ENCODE results near the gene GABRE.

The GABRE gene

DNA sequence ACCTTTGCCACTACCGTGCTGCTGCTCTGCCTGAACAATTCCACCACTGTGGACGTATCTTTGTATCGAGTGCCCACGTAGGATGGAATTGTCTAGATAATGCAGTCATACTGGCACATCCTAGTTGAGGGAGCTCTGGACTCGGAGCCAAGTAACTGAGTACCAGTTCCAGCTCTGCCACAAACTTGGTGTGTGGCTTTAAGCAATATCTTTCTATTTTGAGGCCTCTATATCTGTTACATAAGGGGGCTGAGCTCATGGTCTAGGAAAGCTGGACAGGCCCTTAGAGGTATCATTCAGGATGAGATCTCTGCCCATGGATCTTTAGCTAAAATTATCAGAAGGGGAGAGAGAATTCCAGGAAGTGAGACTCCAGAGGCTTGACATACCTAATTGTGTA, 12.4 kb downstream of the GABRE start:
- no peaks in the 10 kb centered on the region for H3K79me2 ChIP-seq (ENCODE audit: low read length)
- no peaks in the 10 kb centered on the region for H3K36me3 ChIP-seq (replicated peaks; ENCODE audit: low read depth, low read length)
- no peak overlapping the region for H2AFZ ChIP-seq (ENCODE audit: low read depth, low read length)
- no peaks in the 10 kb centered on the region for H4K20me1 ChIP-seq (ENCODE audit: insufficient read depth, low read length)
- H3K27me3 ChIP-seq (ENCODE audit: low read depth, low read length) = no peaks in the 10 kb centered on the region
- no peaks in the 10 kb centered on the region for H3K9me3 ChIP-seq (ENCODE audit: insufficient read depth, low read length)
- no peak for TF ChIP-seq CTCF (IDR thresholded peaks at IDR 0.05; ENCODE audit: low read depth, low read length)
- TF ChIP-seq EZH2phosphoT487 (IDR thresholded peaks at IDR 0.05; ENCODE audit: low read depth) = no peak
- no peak overlapping the region for H3K9ac ChIP-seq (ENCODE audit: low read length)
- no peak overlapping the region for H3K27ac ChIP-seq (ENCODE audit: low read length)
- no peaks in the 10 kb centered on the region for H3K4me1 ChIP-seq (ENCODE audit: low read length)
- H3K4me3 ChIP-seq (ENCODE audit: low read length) = no peak overlapping the region
- no peak overlapping the region for H3K4me2 ChIP-seq (ENCODE audit: low read length)

GRCh38 chrX:151958101-151958500, 16.4 kb downstream of the GABRE start:
- H3K27ac ChIP-seq (ENCODE audit: low read length) = no peak overlapping the region
- no peaks in the 10 kb centered on the region for H3K4me1 ChIP-seq (ENCODE audit: low read length)
- H3K27me3 ChIP-seq (ENCODE audit: low read depth, low read length) = no peaks in the 10 kb centered on the region
- H3K4me3 ChIP-seq (ENCODE audit: low read length) = no peak overlapping the region
- H4K20me1 ChIP-seq (ENCODE audit: insufficient read depth, low read length) = no peaks in the 10 kb centered on the region
- TF ChIP-seq EZH2phosphoT487 (IDR thresholded peaks at IDR 0.05; ENCODE audit: low read depth) = no peak
- no peak for TF ChIP-seq CTCF (IDR thresholded peaks at IDR 0.05; ENCODE audit: low read depth, low read length)
- no peaks in the 10 kb centered on the region for H3K9me3 ChIP-seq (ENCODE audit: insufficient read depth, low read length)
- no peaks in the 10 kb centered on the region for H3K36me3 ChIP-seq (replicated peaks; ENCODE audit: low read depth, low read length)
- H2AFZ ChIP-seq (ENCODE audit: low read depth, low read length) = no peak overlapping the region
- no peak overlapping the region for H3K4me2 ChIP-seq (ENCODE audit: low read length)
- H3K79me2 ChIP-seq (ENCODE audit: low read length) = no peaks in the 10 kb centered on the region
- no peak overlapping the region for H3K9ac ChIP-seq (ENCODE audit: low read length)

- no peaks in the 10 kb centered on the region for H3K79me2 ChIP-seq (ENCODE audit: low read length)
- no peaks in the 10 kb centered on the region for H3K4me1 ChIP-seq (ENCODE audit: low read length)
- no peaks in the 10 kb centered on the region for H4K20me1 ChIP-seq (ENCODE audit: insufficient read depth, low read length)
- no peak overlapping the region for H3K9ac ChIP-seq (ENCODE audit: low read length)
- no peak overlapping the region for H2AFZ ChIP-seq (ENCODE audit: low read depth, low read length)
- H3K27me3 ChIP-seq (ENCODE audit: low read depth, low read length) = no peaks in the 10 kb centered on the region
- TF ChIP-seq EZH2phosphoT487 (IDR thresholded peaks at IDR 0.05; ENCODE audit: low read depth) (no peak), CTCF (IDR thresholded peaks at IDR 0.05; ENCODE audit: low read depth, low read length) (no peak)
- H3K4me2 ChIP-seq (ENCODE audit: low read length) = no peak overlapping the region
- H3K27ac ChIP-seq (ENCODE audit: low read length) = no peak overlapping the region
- H3K9me3 ChIP-seq (ENCODE audit: insufficient read depth, low read length) = no peaks in the 10 kb centered on the region
- no peaks in the 10 kb centered on the region for H3K36me3 ChIP-seq (replicated peaks; ENCODE audit: low read depth, low read length)
- no peak overlapping the region for H3K4me3 ChIP-seq (ENCODE audit: low read length)
Observed at GRCh38 chrX:151954730-151955129, 19.7 kb downstream of the GABRE start.

DNA sequence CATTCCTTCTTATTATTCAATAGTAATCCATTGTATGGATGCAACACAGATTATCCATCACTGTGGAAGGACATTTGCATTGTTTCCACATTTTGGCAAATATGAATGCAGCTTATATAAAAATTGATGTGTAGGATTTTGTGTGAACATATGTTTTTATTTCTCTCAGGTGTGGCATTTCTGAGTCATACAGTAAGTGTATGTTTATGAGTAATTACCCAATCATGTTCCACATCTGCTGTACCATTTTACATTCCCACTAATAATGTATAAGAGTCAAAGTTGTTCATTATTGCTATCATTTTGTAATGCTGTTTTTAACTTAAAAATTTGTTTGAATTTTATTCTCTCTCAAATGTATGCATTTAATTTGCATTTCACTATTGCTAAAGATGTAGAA, 36.3 kb downstream of the GABRE start:
- Histone ChIP-seq H3K79me2 (ENCODE audit: low read length) (no peaks in the 10 kb centered on the region), H3K27ac (ENCODE audit: low read length) (no peak overlapping the region), H4K20me1 (ENCODE audit: insufficient read depth, low read length) (no peaks in the 10 kb centered on the region), H3K4me3 (ENCODE audit: low read length) (no peak overlapping the region), H3K4me2 (ENCODE audit: low read length) (no peak overlapping the region), H3K9me3 (ENCODE audit: insufficient read depth, low read length) (no peaks in the 10 kb centered on the region), H3K36me3 (replicated peaks; ENCODE audit: low read depth, low read length) (no peaks in the 10 kb centered on the region), H3K4me1 (ENCODE audit: low read length) (no peaks in the 10 kb centered on the region), H3K27me3 (ENCODE audit: low read depth, low read length) (no peaks in the 10 kb centered on the region), H2AFZ (ENCODE audit: low read depth, low read length) (no peak overlapping the region), H3K9ac (ENCODE audit: low read length) (no peak overlapping the region)
- TF ChIP-seq CTCF (IDR thresholded peaks at IDR 0.05; ENCODE audit: low read depth, low read length) = no peak
- no peak for TF ChIP-seq EZH2phosphoT487 (IDR thresholded peaks at IDR 0.05; ENCODE audit: low read depth)

Data from OCI-LY3 (cell line).